ENCODE data around the gene GPR137B. TPM values are rescaled to one million over a fixed set of nuclear protein-coding genes. Genes with fewer than 3 reads are reported as not detected.

The GPR137B gene
- total and polyA plus RNA-seq, 7 donors, result 0.60 to 1.9 (median 1.5) TPM

DNA sequence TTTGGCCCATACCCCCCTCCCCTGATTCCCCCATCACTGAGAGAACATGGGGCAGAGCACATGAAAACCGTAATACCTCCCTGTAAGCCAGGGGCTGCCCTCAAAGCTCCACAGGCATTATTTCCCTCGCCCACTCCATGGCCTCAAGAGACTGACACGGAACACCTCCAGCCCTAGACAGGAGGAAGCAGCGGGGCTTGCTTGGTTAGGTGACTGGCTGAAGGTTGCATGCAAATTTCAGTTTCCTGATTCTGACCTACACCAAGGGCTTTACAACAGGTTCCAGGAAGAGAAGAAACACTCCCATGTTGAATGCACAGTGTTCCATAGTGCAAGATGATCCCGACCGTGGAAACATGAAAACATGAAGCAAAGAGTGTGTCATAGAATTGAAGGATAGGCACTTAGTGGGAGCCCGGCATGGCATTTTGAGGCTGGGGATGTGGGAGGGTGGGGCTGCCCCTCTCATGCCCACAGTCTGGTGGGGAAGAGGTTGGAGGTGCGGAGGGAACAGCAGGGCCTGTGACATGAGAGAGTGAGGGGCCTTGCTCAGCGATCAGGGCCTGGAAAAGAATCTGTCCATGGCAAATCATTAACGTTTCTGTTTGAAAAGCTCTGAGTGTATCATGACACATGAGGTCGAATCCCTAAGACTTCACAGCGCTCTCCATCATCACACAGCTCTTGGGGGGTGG, 33.5 kb downstream of the GPR137B start:
- no peak overlapping the region for H3K27ac ChIP-seq
- H3K27me3 ChIP-seq (ENCODE audit: insufficient read depth in 3 of 3, low read length in 2 of 3), result no peaks in the 10 kb centered on the region
- H3K4me1 ChIP-seq, result no peaks in the 10 kb centered on the region
- ATAC-seq (no peak), DNase-seq (no peak)
- H3K9me3 ChIP-seq, result no peaks in the 10 kb centered on the region
- intact Hi-C loops (cut with DNase I), result no loop called here
- H3K36me3 ChIP-seq (ENCODE audit: insufficient read depth in 1 of 2, low read depth in 1 of 2), result no peaks in the 10 kb centered on the region
- 80 to 87% (median 81%) methylated on average over 12 of the region's 12 CpGs for WGBS, 3 donors
- H3K4me3 ChIP-seq, result no peak overlapping the region
- TF ChIP-seq, protein P1, sequence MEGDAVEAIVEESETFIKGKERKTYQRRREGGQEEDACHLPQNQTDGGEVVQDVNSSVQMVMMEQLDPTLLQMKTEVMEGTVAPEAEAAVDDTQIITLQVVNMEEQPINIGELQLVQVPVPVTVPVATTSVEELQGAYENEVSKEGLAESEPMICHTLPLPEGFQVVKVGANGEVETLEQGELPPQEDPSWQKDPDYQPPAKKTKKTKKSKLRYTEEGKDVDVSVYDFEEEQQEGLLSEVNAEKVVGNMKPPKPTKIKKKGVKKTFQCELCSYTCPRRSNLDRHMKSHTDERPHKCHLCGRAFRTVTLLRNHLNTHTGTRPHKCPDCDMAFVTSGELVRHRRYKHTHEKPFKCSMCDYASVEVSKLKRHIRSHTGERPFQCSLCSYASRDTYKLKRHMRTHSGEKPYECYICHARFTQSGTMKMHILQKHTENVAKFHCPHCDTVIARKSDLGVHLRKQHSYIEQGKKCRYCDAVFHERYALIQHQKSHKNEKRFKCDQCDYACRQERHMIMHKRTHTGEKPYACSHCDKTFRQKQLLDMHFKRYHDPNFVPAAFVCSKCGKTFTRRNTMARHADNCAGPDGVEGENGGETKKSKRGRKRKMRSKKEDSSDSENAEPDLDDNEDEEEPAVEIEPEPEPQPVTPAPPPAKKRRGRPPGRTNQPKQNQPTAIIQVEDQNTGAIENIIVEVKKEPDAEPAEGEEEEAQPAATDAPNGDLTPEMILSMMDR (IDR thresholded peaks at IDR 0.05), result no peak

DNA sequence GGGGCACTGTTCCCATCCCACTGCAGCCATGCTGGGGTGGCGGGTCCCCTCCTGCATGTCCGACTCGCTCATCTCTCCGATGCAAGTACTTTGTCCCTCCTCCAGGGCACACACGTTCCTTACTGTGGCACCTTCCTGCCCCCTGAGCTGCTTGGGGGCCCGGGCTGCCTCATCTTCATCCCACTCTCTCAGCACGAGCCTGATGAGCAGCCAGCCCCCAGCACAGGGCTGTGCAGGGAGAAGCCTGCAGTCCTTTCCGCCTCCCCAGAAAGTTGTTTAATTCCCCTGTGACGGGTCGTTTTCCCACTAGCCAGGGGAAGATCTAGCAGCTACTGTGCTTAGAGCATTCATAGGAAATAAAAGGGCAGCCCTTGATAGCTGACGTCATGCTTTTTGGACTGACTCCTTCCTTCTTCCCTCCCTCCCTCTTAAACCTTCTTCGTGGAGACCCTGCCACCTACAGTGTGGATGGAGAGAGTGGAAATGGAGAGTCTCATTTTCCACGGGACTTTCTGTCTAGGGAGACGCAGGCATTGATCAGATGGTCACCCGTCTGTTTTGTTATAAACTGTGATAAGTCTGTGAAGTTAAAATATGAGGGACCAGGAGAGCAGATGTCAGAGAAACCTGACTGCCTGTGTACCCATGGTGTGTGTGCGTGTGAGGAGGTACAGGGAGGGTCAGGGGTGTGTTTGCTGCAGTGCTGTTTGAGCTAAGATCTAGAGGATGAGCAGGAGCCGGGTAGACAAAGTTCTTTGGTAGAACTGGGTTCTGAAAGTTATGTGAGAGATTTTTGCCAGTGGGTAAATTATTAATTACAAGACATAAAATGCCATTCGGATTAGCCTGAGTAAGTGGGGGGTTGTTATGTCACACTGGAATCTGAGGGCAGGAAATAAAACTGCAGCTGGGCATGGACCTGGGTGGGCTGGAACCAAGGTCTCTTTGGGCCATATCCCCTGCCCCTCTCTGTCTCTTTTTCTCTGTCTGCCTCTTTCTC, 34.3 kb downstream of the GPR137B start:
- Histone ChIP-seq H3K36me3 (ENCODE audit: insufficient read depth in 1 of 2, low read depth in 1 of 2) (no peaks in the 10 kb centered on the region), H3K4me3 (no peak overlapping the region), H3K27ac (no peak overlapping the region), H3K4me1 (no peaks in the 10 kb centered on the region), H3K27me3 (ENCODE audit: insufficient read depth in 3 of 3, low read length in 2 of 3) (no peaks in the 10 kb centered on the region), H3K9me3 (no peaks in the 10 kb centered on the region)
- TF ChIP-seq, protein P1 (IDR thresholded peaks at IDR 0.05), result no peak
- WGBS, 3 donors, result 51 to 64% (median 54%) methylated on average over 18 of the region's 18 CpGs
- intact Hi-C loops (cut with DNase I), result no loop called here
- DNase-seq, result no peak
- no peak for ATAC-seq

DNA sequence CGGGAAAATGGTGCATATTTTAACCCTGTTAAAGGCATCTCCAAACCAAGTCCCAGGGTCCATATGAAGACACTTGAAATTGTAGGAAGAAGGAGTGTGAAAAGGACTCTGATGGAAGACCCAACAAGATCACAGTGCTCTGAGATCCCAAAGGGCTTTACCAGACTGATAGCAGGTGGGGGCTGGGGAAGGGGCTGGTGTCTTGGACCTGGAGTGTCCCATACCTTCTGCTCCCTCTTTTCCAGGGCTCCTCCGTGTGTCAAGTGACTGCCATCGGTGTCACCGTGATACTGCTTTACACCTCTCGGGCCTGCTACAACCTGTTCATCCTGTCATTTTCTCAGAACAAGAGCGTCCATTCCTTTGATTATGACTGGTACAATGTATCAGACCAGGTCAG, 37.3 kb downstream of the GPR137B start:
- DNase-seq (no peak), ATAC-seq (no peak)
- Histone ChIP-seq H3K36me3 (ENCODE audit: insufficient read depth in 1 of 2, low read depth in 1 of 2) (no peaks in the 10 kb centered on the region), H3K27ac (no peak overlapping the region), H3K9me3 (no peaks in the 10 kb centered on the region), H3K27me3 (ENCODE audit: insufficient read depth in 3 of 3, low read length in 2 of 3) (no peaks in the 10 kb centered on the region), H3K4me3 (no peak overlapping the region), H3K4me1 (no peaks in the 10 kb centered on the region)
- 86 to 91% (median 91%) methylated on average over 6 of the region's 6 CpGs for WGBS, 3 donors
- intact Hi-C loops (cut with DNase I), result no loop called here
- TF ChIP-seq, protein P1 (IDR thresholded peaks at IDR 0.05), result no peak

DNA sequence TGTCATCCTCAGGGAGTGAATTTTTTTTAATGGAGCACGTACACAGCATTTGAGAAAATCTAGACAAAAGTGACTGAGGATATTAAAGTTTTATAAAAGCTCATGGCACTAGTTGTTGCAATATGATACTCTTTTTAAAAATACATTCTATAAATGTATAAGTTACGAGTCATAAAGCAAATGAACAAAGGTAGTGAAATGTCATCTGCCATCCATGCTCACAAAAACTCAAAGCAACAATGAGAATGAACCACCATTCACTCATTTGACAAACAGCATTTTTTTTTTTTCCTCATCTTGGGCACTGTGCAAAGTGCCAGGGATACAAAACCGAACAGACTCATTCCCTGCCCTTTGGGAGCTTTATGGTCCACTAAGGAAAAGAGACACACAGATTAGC, 38.7 kb downstream of the GPR137B start:
- intact Hi-C loops (cut with DNase I), result no loop called here
- WGBS, 3 donors, result 87 to 91% (median 89%) methylated on average over 3 of the region's 3 CpGs
- no peak for ATAC-seq

More for the DNA sequence above, 38.7 kb downstream of the GPR137B start:
- no peak for DNase-seq
- Histone ChIP-seq H3K27ac (no peak overlapping the region), H3K4me3 (no peak overlapping the region), H3K36me3 (ENCODE audit: insufficient read depth in 1 of 2, low read depth in 1 of 2) (no peaks in the 10 kb centered on the region), H3K27me3 (ENCODE audit: insufficient read depth in 3 of 3, low read length in 2 of 3) (no peaks in the 10 kb centered on the region), H3K9me3 (no peaks in the 10 kb centered on the region), H3K4me1 (no peaks in the 10 kb centered on the region)
- TF ChIP-seq, protein P1 (IDR thresholded peaks at IDR 0.05), result no peak
